Activated CD4-positive, alpha-beta memory T cell treated with anti-CD3 and anti-CD28 coated beads for 36 hours (primary cell): ENCODE measurements around the gene HIRA. TPM values are rescaled to one million over a fixed set of nuclear protein-coding genes. Genes with fewer than 3 reads are reported as not detected.

Experiments used
- CTCF ChIA-PET: fragments of 350-600 bp; sonication (Branson Sonifier 250); formaldehyde crosslinking; loops from one replicate; lab custom pipeline; 2021; ENCODE audit warnings: antibody characterized with exemption, inconsistent platforms; lab: Charles Lee
- POLR2A ChIA-PET: fragments of 350-600 bp; sonication (Branson Sonifier 250); formaldehyde crosslinking; loops from one replicate; lab custom pipeline; 2021; ENCODE audit warnings: antibody characterized with exemption; lab: Charles Lee
- DNase-seq: peaks from one replicate; pipeline ENCODE4 v3.0.0-alpha.2; 2020
- H3K27ac Mint-ChIP-seq: one replicate; pipeline ENCODE4 v1.8.0; 2021; ENCODE audit warnings: mixed read lengths
- H3K27me3 Mint-ChIP-seq: one replicate; pipeline ENCODE4 v1.8.0; 2021; ENCODE audit warnings: mixed read lengths
- H3K36me3 Mint-ChIP-seq: one replicate; pipeline ENCODE4 v1.8.0; 2021; ENCODE audit warnings: mixed read lengths
- H3K4me1 Mint-ChIP-seq: one replicate; pipeline ENCODE4 v1.8.0; 2021; ENCODE audit warnings: low read depth, mixed read lengths
- H3K4me3 Mint-ChIP-seq: one replicate; pipeline ENCODE4 v1.8.0; 2021; ENCODE audit warnings: mild to moderate bottlenecking, mixed read lengths
- H3K9me3 Mint-ChIP-seq: one replicate; pipeline ENCODE4 v1.8.0; 2021; ENCODE audit warnings: mixed read lengths
- intact Hi-C: fragments of 100-400 bp; cut with micrococcal nuclease; formaldehyde crosslinking; loops from one replicate; pipeline ENCODE4 v1.15.1; 2023
- total RNA-seq, 2 experiments: library from RNA; stranded (reverse); gene quantifications; one replicate each; pipeline ENCODE4 v1.2.3, GENCODE V29; 2021

Gene HIRA
- total RNA-seq, 2 experiments from 2014 or later: 28.3 to 30.6 TPM

DNA sequence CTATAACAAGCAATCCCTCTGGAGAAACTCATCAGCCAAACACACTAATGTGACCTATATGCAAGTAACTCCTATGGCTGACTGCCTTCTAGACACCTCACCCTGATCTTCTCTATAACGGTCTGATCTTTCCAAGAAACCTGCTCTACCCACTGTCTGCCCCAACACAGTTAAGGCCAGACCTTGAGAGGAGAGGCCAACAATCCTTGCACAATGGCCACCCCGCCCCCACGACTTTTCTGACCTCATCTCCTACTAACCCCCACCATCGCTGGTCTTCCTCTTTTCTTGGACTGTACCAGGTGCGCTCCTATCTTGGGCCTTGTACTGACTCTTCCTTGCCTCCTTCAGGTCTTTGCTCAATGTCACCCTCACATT lies 12.5 kb downstream of the HIRA start:
- Mint-ChIP-seq H3K4me1 (peaks cover 53% of the 10 kb centered on the region), H3K36me3 (peaks cover 2% of the 10 kb centered on the region), H3K27ac (peak overlapping the region; percentile 63), H3K27me3 (no peaks in the 10 kb centered on the region), H3K4me3 (no peak overlapping the region), H3K9me3 (no peaks in the 10 kb centered on the region)
- POLR2A ChIA-PET: interaction anchor here (2.6 kb wide), 1 partner anchor 12 kb away, joined by 20 read pairs; the partner anchor contains the start of gene HIRA
- no peak for DNase-seq
- CTCF ChIA-PET: interaction anchor here (0.7 to 1.1 kb wide), 2 partner anchors 9 to 33 kb away, joined by 3 read pairs; no protein-coding TSS in a partner anchor
- intact Hi-C loops: loop anchor here (1.0 kb wide), 2 partner anchors 11 to 30 kb away; no protein-coding TSS in a partner anchor

DNA sequence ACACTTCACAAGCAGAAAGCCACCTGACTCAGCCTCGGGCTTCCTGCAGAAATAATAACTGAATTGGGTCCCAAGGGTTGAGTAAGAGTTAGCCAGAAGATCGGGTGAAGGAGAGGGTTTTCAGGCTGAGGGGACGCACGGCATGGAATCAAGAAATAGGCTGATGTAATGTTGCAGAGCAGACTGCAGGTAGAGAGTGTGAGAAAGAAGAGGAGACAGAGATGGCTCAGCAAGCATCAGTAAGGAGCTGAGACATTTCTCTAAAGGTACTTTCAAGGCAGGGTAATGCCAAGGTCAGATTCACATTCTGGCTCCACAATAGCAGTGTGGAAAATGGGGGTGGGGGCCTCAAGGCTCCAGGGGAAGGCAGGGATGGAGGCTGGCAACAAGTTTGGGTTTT lies 18.6 kb downstream of the HIRA start:
- CTCF ChIA-PET: no interaction called here
- Mint-ChIP-seq H3K27me3 (no peaks in the 10 kb centered on the region), H3K4me1 (peaks cover 16% of the 10 kb centered on the region), H3K27ac (peak overlapping the region; percentile 31), H3K9me3 (no peaks in the 10 kb centered on the region), H3K4me3 (no peak overlapping the region), H3K36me3 (peaks cover 20% of the 10 kb centered on the region)
- POLR2A ChIA-PET: no interaction called here
- intact Hi-C loops: no loop called here
- DNase-seq: no peak

DNA sequence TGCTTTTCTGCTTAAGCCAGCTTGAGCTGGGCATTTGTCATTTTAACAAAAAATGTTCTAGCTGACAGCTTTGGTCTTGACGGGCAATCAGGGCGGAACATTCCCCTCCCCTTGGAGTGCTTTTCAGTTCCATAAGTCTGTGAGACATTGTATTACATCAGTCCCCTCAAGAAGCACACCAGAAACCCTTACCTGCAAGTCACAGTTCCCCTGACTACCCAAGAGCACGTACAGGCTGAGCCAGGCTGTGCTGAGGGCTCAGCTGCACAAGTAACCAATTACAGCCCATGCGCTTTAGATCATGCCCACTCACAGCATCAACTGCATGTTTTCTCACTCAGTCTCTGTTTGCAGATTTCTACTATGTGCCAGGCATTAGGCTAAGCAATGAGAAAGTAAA lies 19.1 kb downstream of the HIRA start:
- no peaks in the 10 kb centered on the region for H3K27me3 Mint-ChIP-seq
- H3K27ac Mint-ChIP-seq: no peak overlapping the region
- no peaks in the 10 kb centered on the region for H3K9me3 Mint-ChIP-seq
- ChIA-PET POLR2A (no interaction called here), CTCF (no interaction called here)
- H3K4me1 Mint-ChIP-seq: peaks cover 15% of the 10 kb centered on the region
- DNase-seq: no peak
- no peak overlapping the region for H3K4me3 Mint-ChIP-seq
- H3K36me3 Mint-ChIP-seq: peaks cover 24% of the 10 kb centered on the region
- intact Hi-C loops: no loop called here

DNA sequence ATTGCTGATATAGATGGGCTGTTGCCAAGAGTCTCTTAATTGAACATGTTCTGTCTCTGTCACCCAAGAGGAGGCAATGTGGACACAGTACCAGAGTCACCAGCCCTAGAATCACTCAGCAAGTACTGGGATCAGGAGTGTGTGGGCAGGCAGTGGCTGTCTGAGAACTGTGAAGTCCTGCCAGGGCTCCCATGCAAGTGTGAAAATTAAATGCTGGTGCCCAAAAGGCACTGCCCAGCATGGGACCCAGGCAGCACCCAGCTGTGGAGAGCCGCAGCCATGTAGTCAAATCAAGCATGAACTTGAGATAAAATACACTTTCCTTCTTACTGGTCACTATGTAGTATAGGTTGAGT lies 19.9 kb downstream of the HIRA start:
- POLR2A ChIA-PET: interaction anchor here (1.2 kb wide), 1 partner anchor 20 kb away, joined by 3 read pairs; the partner anchor contains the start of gene HIRA

DNA sequence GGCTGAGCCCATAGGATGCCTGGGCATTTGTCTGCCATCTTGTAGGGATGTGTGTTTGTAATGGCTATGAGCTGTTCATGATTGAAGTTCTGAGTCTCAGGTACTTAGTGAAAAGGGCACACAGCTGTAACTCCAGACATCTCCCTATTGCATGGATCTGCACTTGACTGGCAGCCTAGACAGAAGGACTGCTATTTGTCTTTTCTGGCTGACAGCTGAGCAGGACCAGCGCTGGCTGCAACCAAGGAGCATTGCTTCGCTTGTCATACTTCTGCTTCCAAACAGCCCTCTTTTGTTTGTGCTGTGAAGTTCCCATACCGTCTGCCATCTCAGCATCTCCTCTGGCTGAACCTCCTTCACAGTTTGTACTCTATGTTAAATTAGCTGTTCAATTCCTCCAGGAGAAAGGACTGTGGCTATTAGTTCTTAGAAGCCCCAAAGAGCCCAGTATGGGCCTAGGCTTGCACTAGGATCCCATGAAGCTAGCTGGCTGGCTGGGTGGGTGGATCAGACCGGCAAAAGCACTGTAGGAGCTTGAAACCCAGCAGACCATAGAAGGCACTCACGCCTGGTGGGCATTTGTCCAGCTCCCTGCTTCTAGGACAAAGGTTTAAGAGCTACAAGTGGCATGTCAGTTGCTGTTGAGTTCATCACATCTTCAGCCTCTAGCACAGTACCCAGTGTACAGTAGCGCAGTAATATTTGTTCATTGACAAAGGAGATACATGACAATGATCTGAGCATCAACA lies 20.4 kb downstream of the HIRA start:
- intact Hi-C loops: no loop called here
- Mint-ChIP-seq H3K9me3 (no peaks in the 10 kb centered on the region), H3K27me3 (no peaks in the 10 kb centered on the region), H3K4me3 (no peak overlapping the region), H3K36me3 (peaks cover 32% of the 10 kb centered on the region), H3K27ac (no peak overlapping the region), H3K4me1 (peaks cover 15% of the 10 kb centered on the region)
- DNase-seq: no peak
- ChIA-PET POLR2A (interaction anchor here (1.2 kb wide), 1 partner anchor 20 kb away, joined by 3 read pairs; the partner anchor contains the start of gene HIRA), CTCF (no interaction called here)

More for the DNA sequence above, 19.9 kb downstream of the HIRA start:
- no peaks in the 10 kb centered on the region for H3K27me3 Mint-ChIP-seq
- no peak overlapping the region for H3K4me3 Mint-ChIP-seq
- intact Hi-C loops: no loop called here
- no peak for DNase-seq
- peaks cover 15% of the 10 kb centered on the region for H3K4me1 Mint-ChIP-seq
- H3K9me3 Mint-ChIP-seq: no peaks in the 10 kb centered on the region
- peaks cover 30% of the 10 kb centered on the region for H3K36me3 Mint-ChIP-seq
- H3K27ac Mint-ChIP-seq: no peak overlapping the region
- CTCF ChIA-PET: no interaction called here

DNA sequence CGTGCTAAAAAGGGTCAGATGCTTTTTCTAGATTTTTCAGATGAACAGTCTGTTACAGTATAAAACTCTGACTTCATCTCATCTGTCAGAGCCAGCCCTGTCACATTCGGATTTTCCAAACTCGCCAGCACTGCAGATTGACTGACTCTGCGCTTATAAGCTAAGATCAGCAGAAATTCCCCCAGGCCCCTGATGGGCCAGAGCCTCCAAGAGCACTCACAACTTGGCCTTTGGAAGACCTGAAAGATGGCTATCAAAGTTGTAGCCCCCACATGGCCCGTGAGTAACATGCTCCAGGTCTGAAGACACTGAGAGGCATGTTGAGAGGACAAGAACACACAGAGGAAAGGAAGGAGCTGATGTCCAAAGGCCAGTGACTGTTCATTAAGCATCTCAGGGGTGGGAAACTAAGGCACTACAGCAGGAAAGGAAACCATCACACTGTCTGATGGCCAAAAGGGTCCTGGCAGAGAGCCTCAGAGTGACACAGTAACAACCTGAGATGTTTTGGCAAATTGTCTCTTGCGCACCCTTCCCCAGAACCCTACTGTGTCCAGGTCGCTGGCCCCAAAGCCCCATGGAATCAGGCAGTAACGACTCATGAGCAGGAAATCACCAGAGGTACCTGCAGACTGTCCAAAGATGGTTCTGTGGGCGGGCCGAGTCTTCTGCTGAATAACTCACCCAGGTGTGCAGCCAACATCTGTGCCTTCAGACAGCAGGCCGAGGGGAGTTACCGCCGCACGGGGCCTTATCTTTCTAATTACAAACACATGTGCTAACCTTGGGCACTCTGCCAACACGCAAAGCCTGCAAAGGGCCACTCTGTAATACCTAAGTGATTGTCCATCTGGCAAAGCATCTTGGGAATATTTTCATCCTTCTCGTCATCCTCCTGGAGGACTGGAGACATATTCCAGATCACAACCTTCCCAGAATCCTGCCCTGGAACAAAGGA lies 23.6 kb downstream of the HIRA start:
- CTCF ChIA-PET: interaction anchor here (0.5 kb wide), 1 partner anchor 391 kb away, joined by 3 read pairs; no protein-coding TSS in a partner anchor
- intact Hi-C loops: no loop called here

DNA sequence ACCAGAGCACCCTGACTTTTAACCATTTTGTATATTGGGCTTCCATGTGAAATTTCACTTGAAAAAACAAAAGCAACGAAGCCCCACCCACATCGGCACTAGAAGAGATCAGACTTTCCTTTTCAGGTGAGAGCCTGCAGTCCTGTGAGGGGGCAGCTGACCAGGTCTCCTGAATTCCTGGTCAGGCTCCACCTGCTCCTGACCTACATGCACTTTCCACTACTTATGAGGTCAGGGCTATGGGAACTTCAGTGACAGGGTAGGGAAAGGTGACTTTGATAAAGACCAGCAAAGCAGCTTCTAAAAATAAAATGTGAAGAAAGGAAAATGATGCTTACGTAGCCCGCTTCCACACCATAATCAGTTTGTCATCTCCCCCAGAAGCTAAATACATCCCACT lies 24.7 kb downstream of the HIRA start:
- H3K4me3 Mint-ChIP-seq: no peak overlapping the region
- intact Hi-C loops: no loop called here
- H3K9me3 Mint-ChIP-seq: no peaks in the 10 kb centered on the region
- no peak overlapping the region for H3K27ac Mint-ChIP-seq
- peaks cover 46% of the 10 kb centered on the region for H3K36me3 Mint-ChIP-seq
- ChIA-PET POLR2A (no interaction called here), CTCF (no interaction called here)
- H3K27me3 Mint-ChIP-seq: no peaks in the 10 kb centered on the region
- no peaks in the 10 kb centered on the region for H3K4me1 Mint-ChIP-seq
- DNase-seq: no peak

More for the DNA sequence above, 23.6 kb downstream of the HIRA start:
- Mint-ChIP-seq H3K4me1 (peaks cover 6% of the 10 kb centered on the region), H3K9me3 (no peaks in the 10 kb centered on the region), H3K4me3 (no peak overlapping the region), H3K27me3 (no peaks in the 10 kb centered on the region), H3K36me3 (peaks cover 50% of the 10 kb centered on the region), H3K27ac (no peak overlapping the region)
- POLR2A ChIA-PET: no interaction called here
- no peak for DNase-seq

DNA sequence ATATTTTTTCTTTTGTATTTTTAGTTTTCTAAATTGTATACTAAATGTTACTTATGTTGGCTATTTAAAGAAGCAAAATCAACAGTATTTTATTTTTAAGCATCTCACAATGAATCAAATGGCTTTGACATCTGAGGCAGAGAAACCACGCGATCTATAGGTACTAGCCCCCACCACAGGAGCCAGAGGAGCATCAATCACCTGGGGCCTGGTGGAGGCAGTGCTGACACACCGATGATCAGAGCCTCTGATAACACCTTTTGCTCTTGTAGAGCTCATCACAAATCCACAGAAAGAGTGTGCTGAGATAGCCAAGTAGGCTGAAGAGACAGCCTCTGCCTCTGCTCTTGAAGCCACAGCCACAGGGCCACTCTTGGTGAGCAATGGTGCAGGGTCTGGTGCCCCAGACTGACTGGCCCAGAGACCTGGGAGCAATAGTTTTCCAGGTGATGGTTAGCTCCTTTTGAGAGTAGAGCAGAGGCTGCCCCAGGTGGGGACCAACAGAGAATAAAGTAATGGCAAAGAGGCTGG lies 25.2 kb downstream of the HIRA start:
- intact Hi-C loops: no loop called here
- no peaks in the 10 kb centered on the region for H3K27me3 Mint-ChIP-seq
- no peak overlapping the region for H3K27ac Mint-ChIP-seq
- H3K4me1 Mint-ChIP-seq: no peaks in the 10 kb centered on the region
- POLR2A ChIA-PET: no interaction called here
- CTCF ChIA-PET: no interaction called here
- no peak for DNase-seq
- H3K9me3 Mint-ChIP-seq: no peaks in the 10 kb centered on the region
- peaks cover 48% of the 10 kb centered on the region for H3K36me3 Mint-ChIP-seq
- no peak overlapping the region for H3K4me3 Mint-ChIP-seq

DNA sequence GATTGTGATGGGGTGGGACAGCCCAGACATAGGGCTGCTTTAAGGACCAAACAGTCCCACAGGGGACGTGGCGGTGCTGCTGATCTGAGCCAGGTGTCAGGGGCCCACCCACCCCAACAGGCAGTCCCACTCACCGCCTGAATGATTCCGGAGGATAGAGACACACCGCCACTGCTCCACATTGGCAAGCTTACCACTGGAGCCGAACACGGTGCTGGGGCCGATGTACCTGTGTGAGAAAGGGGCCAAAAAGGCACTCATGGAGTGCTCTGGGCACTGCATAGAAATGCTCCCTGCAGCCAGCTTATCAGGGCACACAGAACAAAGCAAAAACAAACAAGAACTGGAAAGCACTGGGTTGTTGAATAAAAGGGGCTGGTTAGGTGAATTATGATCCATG lies 25.9 kb downstream of the HIRA start:
- no peaks in the 10 kb centered on the region for H3K27me3 Mint-ChIP-seq
- ChIA-PET POLR2A (no interaction called here), CTCF (no interaction called here)
- no peak for DNase-seq
- intact Hi-C loops: no loop called here
- H3K4me1 Mint-ChIP-seq: no peaks in the 10 kb centered on the region
- no peak overlapping the region for H3K4me3 Mint-ChIP-seq
- peak overlapping the region; percentile 3 for H3K27ac Mint-ChIP-seq
- H3K9me3 Mint-ChIP-seq: no peaks in the 10 kb centered on the region
- H3K36me3 Mint-ChIP-seq: peaks cover 48% of the 10 kb centered on the region

DNA sequence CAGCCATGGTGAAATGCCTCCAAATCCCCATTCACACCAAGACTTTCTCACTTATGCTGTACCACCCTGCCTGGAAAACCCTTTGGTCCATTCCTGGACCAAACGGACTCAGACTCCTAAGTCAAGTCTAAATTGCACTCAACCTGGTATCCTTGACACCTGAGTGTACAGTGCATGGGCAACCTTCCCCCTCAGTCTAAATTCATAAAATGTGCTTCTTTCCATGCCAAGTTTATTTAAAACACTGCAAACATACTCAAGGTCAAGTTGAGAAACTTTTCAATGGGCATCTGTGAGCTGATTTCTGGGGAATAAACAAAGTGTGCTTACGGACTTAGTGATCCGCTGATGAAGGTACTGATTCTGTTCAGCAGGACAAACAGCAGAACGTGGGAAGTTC lies 26.4 kb downstream of the HIRA start:
- no peaks in the 10 kb centered on the region for H3K27me3 Mint-ChIP-seq
- CTCF ChIA-PET: no interaction called here
- no peak overlapping the region for H3K27ac Mint-ChIP-seq
- H3K9me3 Mint-ChIP-seq: no peaks in the 10 kb centered on the region
- POLR2A ChIA-PET: interaction anchor here (0.6 kb wide), 1 partner anchor 401 kb away, joined by 3 read pairs; no protein-coding TSS in a partner anchor
- no peak for DNase-seq
- no peaks in the 10 kb centered on the region for H3K4me1 Mint-ChIP-seq
- peaks cover 45% of the 10 kb centered on the region for H3K36me3 Mint-ChIP-seq
- intact Hi-C loops: no loop called here
- no peak overlapping the region for H3K4me3 Mint-ChIP-seq

DNA sequence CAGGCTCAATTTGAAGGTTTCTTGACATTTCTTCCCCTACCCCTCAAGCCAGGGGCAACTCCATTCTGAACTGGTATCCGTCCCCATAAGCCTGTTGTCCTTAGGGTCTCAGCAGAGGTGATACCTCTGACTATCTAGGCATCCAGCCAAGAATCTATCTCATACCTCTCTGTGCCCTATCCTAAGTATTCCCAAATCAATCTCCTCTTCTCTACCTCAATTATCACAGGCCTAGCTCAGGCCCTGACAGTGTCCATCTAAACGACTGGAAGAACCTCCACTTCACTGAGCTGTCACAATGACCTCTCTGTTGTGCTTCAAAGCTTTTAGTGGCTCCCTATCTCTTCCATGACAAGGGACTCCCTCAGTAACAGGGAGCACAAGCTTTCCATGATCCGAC lies 26.9 kb downstream of the HIRA start:
- H3K9me3 Mint-ChIP-seq: no peaks in the 10 kb centered on the region
- H3K4me1 Mint-ChIP-seq: no peaks in the 10 kb centered on the region
- intact Hi-C loops: no loop called here
- peaks cover 41% of the 10 kb centered on the region for H3K36me3 Mint-ChIP-seq
- H3K27me3 Mint-ChIP-seq: no peaks in the 10 kb centered on the region
- H3K27ac Mint-ChIP-seq: no peak overlapping the region
- CTCF ChIA-PET: no interaction called here
- POLR2A ChIA-PET: interaction anchor here (0.6 kb wide), 1 partner anchor 401 kb away, joined by 3 read pairs; no protein-coding TSS in a partner anchor
- no peak overlapping the region for H3K4me3 Mint-ChIP-seq
- DNase-seq: no peak

DNA sequence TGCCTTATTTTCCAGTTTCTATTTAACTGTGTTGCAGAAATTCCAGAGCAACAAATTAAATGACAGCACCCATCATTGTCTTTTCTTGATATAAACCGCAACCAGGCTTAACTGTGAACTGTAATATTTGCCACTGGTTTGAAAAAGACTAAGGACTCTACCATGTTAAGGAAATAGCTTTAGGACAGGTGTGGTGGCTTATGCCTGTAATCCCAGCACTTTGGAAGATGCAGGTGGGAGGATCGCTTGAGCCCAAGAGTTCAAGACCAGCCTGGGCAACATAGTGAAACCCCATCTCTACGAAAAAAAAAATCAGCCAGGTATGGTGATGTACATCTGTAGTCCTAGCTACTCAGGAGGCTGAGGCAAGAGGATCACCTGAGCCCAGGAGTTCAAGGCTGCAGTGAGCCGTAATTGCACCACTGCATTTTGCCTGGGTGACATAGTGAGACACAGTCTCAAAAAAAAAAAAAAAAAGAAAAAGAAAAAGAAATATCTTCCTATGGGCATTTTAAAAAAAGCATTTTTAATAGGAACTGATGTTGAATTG lies 28.8 kb downstream of the HIRA start:
- Mint-ChIP-seq H3K4me3 (no peak overlapping the region), H3K27ac (no peak overlapping the region), H3K9me3 (no peaks in the 10 kb centered on the region), H3K36me3 (peaks cover 35% of the 10 kb centered on the region), H3K4me1 (no peaks in the 10 kb centered on the region), H3K27me3 (no peaks in the 10 kb centered on the region)
- intact Hi-C loops: no loop called here
- ChIA-PET CTCF (no interaction called here), POLR2A (no interaction called here)
- no peak for DNase-seq
